Neural progenitor cell (in vitro differentiated cells): ENCODE results near the gene IRGC.

Experiments
- EZH2 ChIP-seq: fragments of 200-600 bp; sonication (generic); IDR thresholded peaks from 2 replicates; pipeline ENCODE4 v1.6.1; 2017; ENCODE audit warnings: antibody characterized with exemption, mild to moderate bottlenecking, moderate library complexity
- EZH2phosphoT487 ChIP-seq: fragments of 200-600 bp; sonication (generic); IDR thresholded peaks from 2 replicates; pipeline ENCODE4 v1.6.1; 2017; ENCODE audit warnings: antibody characterized with exemption
- TF ChIP-seq, protein P1 (sequence below): fragments of 200-600 bp; sonication (generic); IDR thresholded peaks from 2 replicates; pipeline ENCODE4 v1.5.1; 2017; ENCODE audit warnings: antibody characterized with exemption, mild to moderate bottlenecking

DNA sequence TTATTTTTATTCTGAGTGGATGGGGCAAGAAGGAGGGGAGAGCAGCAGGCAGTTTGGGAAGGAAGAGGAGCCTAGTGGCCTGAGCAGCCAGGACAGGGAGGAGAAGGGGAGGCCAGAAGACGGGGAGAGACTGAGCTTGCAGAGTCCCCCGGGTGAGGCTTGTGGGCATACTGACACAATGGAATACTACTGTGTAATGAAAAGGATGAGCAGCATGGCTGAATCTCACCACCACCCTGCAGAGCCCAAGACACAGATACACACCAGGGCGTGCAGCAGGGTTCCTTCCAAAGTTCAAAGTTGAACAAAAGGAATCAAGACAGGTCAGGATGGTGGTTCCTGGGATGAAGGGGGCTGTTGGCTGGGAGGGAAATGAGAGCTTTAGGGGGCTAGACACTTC, 46.9 kb downstream of the IRGC start:
- TF ChIP-seq, protein P1, sequence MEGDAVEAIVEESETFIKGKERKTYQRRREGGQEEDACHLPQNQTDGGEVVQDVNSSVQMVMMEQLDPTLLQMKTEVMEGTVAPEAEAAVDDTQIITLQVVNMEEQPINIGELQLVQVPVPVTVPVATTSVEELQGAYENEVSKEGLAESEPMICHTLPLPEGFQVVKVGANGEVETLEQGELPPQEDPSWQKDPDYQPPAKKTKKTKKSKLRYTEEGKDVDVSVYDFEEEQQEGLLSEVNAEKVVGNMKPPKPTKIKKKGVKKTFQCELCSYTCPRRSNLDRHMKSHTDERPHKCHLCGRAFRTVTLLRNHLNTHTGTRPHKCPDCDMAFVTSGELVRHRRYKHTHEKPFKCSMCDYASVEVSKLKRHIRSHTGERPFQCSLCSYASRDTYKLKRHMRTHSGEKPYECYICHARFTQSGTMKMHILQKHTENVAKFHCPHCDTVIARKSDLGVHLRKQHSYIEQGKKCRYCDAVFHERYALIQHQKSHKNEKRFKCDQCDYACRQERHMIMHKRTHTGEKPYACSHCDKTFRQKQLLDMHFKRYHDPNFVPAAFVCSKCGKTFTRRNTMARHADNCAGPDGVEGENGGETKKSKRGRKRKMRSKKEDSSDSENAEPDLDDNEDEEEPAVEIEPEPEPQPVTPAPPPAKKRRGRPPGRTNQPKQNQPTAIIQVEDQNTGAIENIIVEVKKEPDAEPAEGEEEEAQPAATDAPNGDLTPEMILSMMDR = no peak
- TF ChIP-seq EZH2phosphoT487 = no peak
- no peak for TF ChIP-seq EZH2
